Measurements from ENCODE around the gene MRPL55. TPM values are rescaled to one million over a fixed set of nuclear protein-coding genes. Genes with fewer than 3 reads are reported as not detected.

MRPL55 gene
- 62.4 to 91.9 TPM (median 80.1 TPM) in 5 replicates for total RNA-seq (2022; extraction: Qiagen RNA extraction; ENCODE audit: low read depth)

GRCh38 chr1:228109073-228109961 is at the start of gene MRPL55:
Gene MRPL55 (minus strand): TSS chr1:228109299. CDS start chr1:228108260, 1,039 bp downstream.

GRCh38 chr1:228149406-228150119 is 40.5 kb upstream of the MRPL55 start, which contains the start of gene GJC2:
Gene GJC2 (plus strand): TSS chr1:228149930. CDS start chr1:228157759, 7,829 bp downstream.

GRCh38 chr1:228139931-228140723 is 31.0 kb upstream of the MRPL55 start, which contains the start of gene GUK1:
Gene GUK1 (plus strand): TSS chr1:228140279. CDS start chr1:228140303, 24 bp downstream.

GRCh38 chr1:228102791-228103620 is 6.1 kb downstream of the MRPL55 start, which contains the start of gene C1orf35:
Gene C1orf35 (minus strand): TSS chr1:228103325. CDS start chr1:228103227, 98 bp downstream.

GRCh38 chr1:228082214-228082917 is 26.7 kb downstream of the MRPL55 start, which contains the start of gene ARF1:
Gene ARF1 (plus strand): TSS chr1:228082708. CDS start chr1:228097115, 14,407 bp downstream.

Other genes starting within 250 kb of the MRPL55 start
- 4.8 to 10.4 TPM (median 8.0 TPM) in 5 replicates for gene WNT9A, start 161.4 kb downstream of the MRPL55 start, total RNA-seq (2022; extraction: Qiagen RNA extraction; ENCODE audit: low read depth)
- 0.08 TPM in 1 of 5 replicates, not detected in the others for gene WNT3A, start 102.3 kb downstream of the MRPL55 start, total RNA-seq (2022; extraction: Qiagen RNA extraction; ENCODE audit: low read depth)
- 333 to 469 TPM (median 450 TPM) in 5 replicates for gene ARF1, start 26.6 kb downstream of the MRPL55 start, total RNA-seq (2022; extraction: Qiagen RNA extraction; ENCODE audit: low read depth)
- 23.9 to 44.1 TPM (median 41.6 TPM) in 5 replicates for gene C1orf35, start 6.0 kb downstream of the MRPL55 start, total RNA-seq (2022; extraction: Qiagen RNA extraction; ENCODE audit: low read depth)
- gene GUK1, start 31.0 kb upstream of the MRPL55 start, total RNA-seq (2022; extraction: Qiagen RNA extraction; ENCODE audit: low read depth) = 102 to 165 TPM (median 156 TPM) in 5 replicates
- 0.24 to 0.66 TPM (median 0.58 TPM) in 5 replicates for gene GJC2, start 40.6 kb upstream of the MRPL55 start, total RNA-seq (2022; extraction: Qiagen RNA extraction; ENCODE audit: low read depth)
- gene IBA57, start 56.5 kb upstream of the MRPL55 start, total RNA-seq (2022; extraction: Qiagen RNA extraction; ENCODE audit: low read depth) = 1.5 to 5.1 TPM (median 4.9 TPM) in 5 replicates
- 2.3 to 7.6 TPM (median 5.9 TPM) in 5 replicates for gene OBSCN, start 98.7 kb upstream of the MRPL55 start, total RNA-seq (2022; extraction: Qiagen RNA extraction; ENCODE audit: low read depth)